ENCODE results near the gene DTNB. TPM values are rescaled to one million over a fixed set of nuclear protein-coding genes. Genes with fewer than 3 reads are reported as not detected.

DTNB gene
- total and polyA plus RNA-seq, 2 donors (not counting 3 experiments of a cell fraction or from before 2014, with no cell fraction given) = 11.5 to 17.0 TPM

GRCh38 chr2:25505622-25506021, 167.8 kb downstream of the DTNB start:
- no peaks in the 10 kb centered on the region for H4K20me1 ChIP-seq (replicated peaks; ENCODE audit: control insufficient read depth, extremely low read depth, insufficient read depth, low read length)
- H3K9me3 ChIP-seq (replicated peaks; ENCODE audit: control insufficient read depth, insufficient read depth, low read length) = no peaks in the 10 kb centered on the region
- intact Hi-C loops (cut with micrococcal nuclease) = no loop called here
- no peaks in the 10 kb centered on the region for H3K79me2 ChIP-seq (ENCODE audit: control insufficient read depth, insufficient read depth, low read length)
- BruUV-seq (replicated peaks) = no TSS peak
- H3K36me3 ChIP-seq (ENCODE audit: control insufficient read depth in 2 of 2, extremely low read depth in 1 of 2, insufficient read depth in 2 of 2, low read length in 2 of 2) = no peaks in the 10 kb centered on the region
- no peak overlapping the region for H3K27ac ChIP-seq (ENCODE audit: insufficient read depth, low read depth, low read length)
- ChIA-PET CTCF (interaction anchor here (0.8 to 1.3 kb wide), 2 partner anchors 75 to 159 kb away, joined by 3 to 4 read pairs; no protein-coding TSS in a partner anchor), POLR2A (no interaction called here)
- H3K9me1 ChIP-seq (replicated peaks; ENCODE audit: control insufficient read depth, extremely low read depth, insufficient read depth, low read length) = no peaks in the 10 kb centered on the region
- FAIRE-seq (no peak), DNase-seq (ENCODE audit: low read depth, low spot score) (no peak)
- no peak overlapping the region for H2AFZ ChIP-seq (ENCODE audit: low read depth, low read length)
- TF ChIP-seq POLR2A (IDR thresholded peaks at IDR 0.05; ENCODE audit: low read depth, low read length) = no peak
- no peak for TF ChIP-seq GATA2 (IDR thresholded peaks at IDR 0.05; ENCODE audit: insufficient read depth, insufficient read length, low read depth, low read length)
- no peak for TF ChIP-seq MYC (IDR thresholded peaks at IDR 0.05; ENCODE audit: low read depth, low read length)
- no peak for TF ChIP-seq CTCF (IDR thresholded peaks at IDR 0.05; ENCODE audit: extremely low read depth in 1 of 2, insufficient read depth in 1 of 2, low read depth in 1 of 2, low read length in 2 of 2)
- no peak for TF ChIP-seq FOS (IDR thresholded peaks at IDR 0.05; ENCODE audit: borderline replicate concordance, insufficient read depth, low read length)
- no peak for TF ChIP-seq POLR2AphosphoS5 (IDR thresholded peaks at IDR 0.05; ENCODE audit: insufficient read depth, low read depth, low read length)
- no peak overlapping the region for H3K4me3 ChIP-seq (replicated peaks in 1 of 3; ENCODE audit: insufficient read depth in 1 of 3, low read depth in 1 of 3, low read length in 3 of 3)
- H3K27me3 ChIP-seq (ENCODE audit: control insufficient read depth in 2 of 2, insufficient read depth in 2 of 2, low read length in 2 of 2) = no peaks in the 10 kb centered on the region
- no peak overlapping the region for H3K4me2 ChIP-seq (ENCODE audit: insufficient read depth, low read length)
- dilution Hi-C loops (cut with MboI; ENCODE audit: extremely low pct_ligation_motif_present, low sequenced_read_pairs) = no loop called here
- H3K9ac ChIP-seq (replicated peaks; ENCODE audit: extremely low read depth, insufficient read depth, low read length) = no peak overlapping the region
- no peaks in the 10 kb centered on the region for H3K4me1 ChIP-seq (ENCODE audit: control insufficient read depth, extremely low read depth, insufficient read depth, low read length)

GRCh38 chr2:25505182-25505581, 168.2 kb downstream of the DTNB start:
- intact Hi-C loops (cut with micrococcal nuclease) (no loop called here), dilution Hi-C loops (cut with MboI; ENCODE audit: extremely low pct_ligation_motif_present, low sequenced_read_pairs) (no loop called here)
- Histone ChIP-seq H3K27ac (ENCODE audit: insufficient read depth, low read depth, low read length) (no peak overlapping the region), H3K9me1 (replicated peaks; ENCODE audit: control insufficient read depth, extremely low read depth, insufficient read depth, low read length) (no peaks in the 10 kb centered on the region), H3K27me3 (ENCODE audit: control insufficient read depth in 2 of 2, insufficient read depth in 2 of 2, low read length in 2 of 2) (no peaks in the 10 kb centered on the region), H3K4me1 (ENCODE audit: control insufficient read depth, extremely low read depth, insufficient read depth, low read length) (no peaks in the 10 kb centered on the region), H3K9me3 (replicated peaks; ENCODE audit: control insufficient read depth, insufficient read depth, low read length) (no peaks in the 10 kb centered on the region), H3K4me3 (replicated peaks in 1 of 3; ENCODE audit: insufficient read depth in 1 of 3, low read depth in 1 of 3, low read length in 3 of 3) (no peak overlapping the region), H3K79me2 (ENCODE audit: control insufficient read depth, insufficient read depth, low read length) (no peaks in the 10 kb centered on the region), H3K36me3 (ENCODE audit: control insufficient read depth in 2 of 2, extremely low read depth in 1 of 2, insufficient read depth in 2 of 2, low read length in 2 of 2) (no peaks in the 10 kb centered on the region), H3K9ac (replicated peaks; ENCODE audit: extremely low read depth, insufficient read depth, low read length) (no peak overlapping the region), H2AFZ (ENCODE audit: low read depth, low read length) (no peak overlapping the region), H3K4me2 (ENCODE audit: insufficient read depth, low read length) (no peak overlapping the region), H4K20me1 (replicated peaks; ENCODE audit: control insufficient read depth, extremely low read depth, insufficient read depth, low read length) (no peaks in the 10 kb centered on the region)
- FAIRE-seq (no peak), DNase-seq (ENCODE audit: low read depth, low spot score) (no peak)
- ChIA-PET CTCF (interaction anchor here (0.8 kb wide), 1 partner anchor 75 kb away, joined by 4 read pairs; no protein-coding TSS in a partner anchor), POLR2A (no interaction called here)
- no TSS peak for BruUV-seq (replicated peaks)
- TF ChIP-seq POLR2A (IDR thresholded peaks at IDR 0.05; ENCODE audit: low read depth, low read length) (no peak), POLR2AphosphoS5 (IDR thresholded peaks at IDR 0.05; ENCODE audit: insufficient read depth, low read depth, low read length) (no peak), JUN (IDR thresholded peaks at IDR 0.05; ENCODE audit: borderline replicate concordance, insufficient read depth, insufficient read length, low read depth) (no peak), CTCF (IDR thresholded peaks at IDR 0.05; ENCODE audit: extremely low read depth in 1 of 2, insufficient read depth in 1 of 2, low read depth in 1 of 2, low read length in 2 of 2) (no peak), GATA2 (IDR thresholded peaks at IDR 0.05; ENCODE audit: insufficient read depth, insufficient read length, low read depth, low read length) (no peak), MYC (IDR thresholded peaks at IDR 0.05; ENCODE audit: low read depth, low read length) (no peak)
